DLD1 (cell line): ENCODE results near the gene GPR15.
"Not testable (repeated sequence)": the region's sequence is repeated elsewhere in the genome, so short reads cannot be mapped to it uniquely, and the experiment has no call there.

Experiments used
- in situ Hi-C: cut with HindIII; loops from 2 replicates; pipeline ENCODE4 v1.10.0; 2017; ENCODE audit warnings: low sequenced_read_pairs

The GPR15 gene

DNA sequence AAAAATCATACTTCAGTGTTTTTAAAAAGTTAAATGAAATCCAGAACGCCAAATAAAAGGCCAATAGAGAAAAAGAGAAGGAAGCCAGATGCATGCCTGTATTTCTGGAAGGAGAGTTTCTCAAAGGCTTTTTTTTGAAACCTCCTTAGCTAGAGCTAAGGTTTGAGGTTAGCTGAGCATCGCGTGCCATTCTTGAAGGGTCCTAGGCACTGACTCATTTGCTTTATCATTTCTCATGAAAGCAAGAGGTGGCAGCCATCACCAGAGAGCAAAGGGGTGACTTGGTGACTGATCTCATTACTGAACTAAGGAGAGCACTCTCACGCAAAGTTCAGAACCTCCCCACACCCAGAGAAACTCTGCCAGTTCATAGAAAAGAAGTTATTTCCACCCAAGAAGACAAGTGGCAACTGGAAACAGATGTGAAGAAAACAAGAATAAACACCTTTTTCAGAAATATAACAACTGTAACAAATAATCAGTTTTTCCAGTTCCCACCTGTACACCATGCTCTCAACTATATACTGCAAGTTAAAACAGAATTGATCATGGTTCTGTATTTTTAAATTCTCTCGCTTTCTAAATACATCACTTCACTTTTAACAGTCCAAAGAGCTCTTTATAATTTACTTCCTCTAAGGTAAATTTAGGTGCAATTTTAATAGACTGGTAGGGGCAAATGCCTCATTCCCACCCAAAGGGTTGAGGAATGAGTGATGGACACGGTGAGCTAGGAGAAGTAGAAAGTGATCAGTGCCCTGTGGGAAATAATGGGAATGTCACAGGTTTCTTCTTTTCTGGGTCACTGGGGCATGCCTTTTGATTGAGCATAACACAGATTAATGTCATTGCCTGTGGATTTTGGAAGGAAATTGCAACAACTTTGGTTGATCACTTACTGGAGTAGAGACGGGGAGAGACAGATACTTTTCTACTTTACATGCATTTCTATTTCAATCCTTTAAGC lies 24.7 kb downstream of the GPR15 start:
- in situ Hi-C loops, result no loop called here

DNA sequence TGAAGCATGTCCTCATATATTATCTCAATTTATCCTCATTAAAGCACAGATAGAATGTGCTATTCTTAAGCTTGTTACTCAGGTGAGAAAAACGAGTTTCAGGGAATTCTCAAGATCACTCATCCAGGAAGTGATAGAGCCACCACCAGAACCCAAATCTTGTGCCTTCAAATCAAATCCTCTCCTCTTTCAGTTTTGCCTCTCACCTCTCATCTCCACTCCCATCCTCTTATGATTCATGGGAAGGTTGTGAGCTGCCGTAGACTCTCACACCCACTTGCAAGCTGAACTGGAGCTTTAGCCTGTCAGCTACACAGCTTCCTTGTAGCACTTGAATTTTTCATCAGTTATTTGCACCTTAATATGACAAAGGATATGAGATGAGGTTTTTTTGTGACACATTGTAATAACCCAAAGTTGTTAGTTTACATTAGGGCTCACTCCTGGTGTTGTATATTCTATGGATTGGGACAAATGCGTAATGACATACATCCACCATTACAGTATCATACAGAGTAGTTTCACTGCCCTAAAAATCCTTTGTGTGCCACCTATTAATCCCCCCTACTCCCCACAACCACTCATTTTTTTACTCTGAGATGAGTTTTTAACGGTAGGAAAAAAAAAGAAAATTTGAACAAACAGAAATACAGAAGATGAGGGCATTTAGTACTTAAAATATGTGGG lies 25.7 kb downstream of the GPR15 start:
- in situ Hi-C loops, result no loop called here

DNA sequence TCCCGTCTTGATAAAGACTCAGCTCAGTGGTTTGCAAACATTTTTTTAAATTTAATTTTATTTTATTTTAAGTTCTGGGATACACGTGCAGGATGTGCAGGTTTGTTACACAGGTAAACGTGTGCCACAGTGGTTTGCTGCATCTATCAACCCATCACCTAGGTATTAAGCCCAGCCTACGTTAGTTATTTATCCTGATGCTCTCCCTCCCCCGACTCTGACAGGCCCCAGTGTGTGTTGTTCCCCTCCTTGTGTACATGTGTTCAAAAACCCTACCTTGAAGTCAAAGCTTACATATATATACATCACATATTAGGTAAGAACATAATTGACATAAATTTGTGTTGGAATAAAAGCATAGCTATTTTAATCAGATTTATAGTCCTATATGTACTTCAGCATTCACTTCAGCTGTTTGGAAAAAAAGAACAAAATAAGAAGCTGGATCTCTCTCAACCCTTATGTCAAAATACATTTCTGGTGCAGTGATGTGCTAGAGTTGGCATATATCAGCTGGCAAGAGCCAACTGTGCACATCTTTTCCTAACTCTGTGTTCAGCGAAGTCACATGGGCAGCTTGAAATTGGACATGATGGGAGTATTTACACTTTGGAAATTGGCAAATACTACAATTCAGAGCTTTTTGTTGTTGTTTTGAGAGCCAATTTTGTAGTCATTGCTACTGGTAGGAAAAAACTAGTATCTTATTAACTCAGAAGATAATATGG lies 26.5 kb downstream of the GPR15 start:
- in situ Hi-C loops, result no loop called here

DNA sequence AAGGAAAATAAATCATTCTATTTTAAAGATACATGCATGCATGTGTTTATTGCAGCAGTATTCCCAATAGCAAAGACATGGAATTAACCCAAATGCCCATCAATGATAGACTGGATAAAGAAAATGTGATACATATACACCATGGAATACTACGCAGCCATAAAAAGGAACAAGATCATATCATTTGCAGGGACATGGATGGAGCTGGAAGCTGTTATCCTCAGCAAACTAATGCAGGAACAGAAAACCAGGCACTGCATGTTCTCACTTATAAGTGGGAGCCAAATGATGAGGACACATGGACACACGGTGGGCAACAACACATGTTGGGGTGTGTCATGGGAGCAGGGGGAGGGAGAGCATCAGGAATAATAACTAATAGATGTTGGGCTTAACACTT lies 28.0 kb downstream of the GPR15 start:
- in situ Hi-C loops, result not testable (repeated sequence)

DNA sequence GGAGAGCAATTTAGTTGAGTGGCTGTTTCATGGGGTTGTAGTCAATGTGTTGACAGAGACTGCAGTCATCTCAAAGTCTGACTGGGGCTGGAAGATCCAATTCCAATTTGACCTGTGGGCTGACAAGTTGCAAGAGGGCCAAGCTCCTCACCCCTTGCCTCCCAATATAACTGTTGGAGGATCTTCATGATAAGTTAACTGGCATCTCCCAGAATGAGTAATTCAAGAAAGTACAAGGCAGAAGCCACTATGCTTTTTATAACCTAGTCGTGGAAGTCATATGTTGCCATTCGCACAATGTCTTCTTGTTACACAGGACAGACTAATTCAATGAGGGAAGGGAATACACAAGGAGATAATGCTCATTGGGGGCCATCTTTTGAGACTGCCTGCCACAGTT lies 29.1 kb downstream of the GPR15 start:
- in situ Hi-C loops, result no loop called here

DNA sequence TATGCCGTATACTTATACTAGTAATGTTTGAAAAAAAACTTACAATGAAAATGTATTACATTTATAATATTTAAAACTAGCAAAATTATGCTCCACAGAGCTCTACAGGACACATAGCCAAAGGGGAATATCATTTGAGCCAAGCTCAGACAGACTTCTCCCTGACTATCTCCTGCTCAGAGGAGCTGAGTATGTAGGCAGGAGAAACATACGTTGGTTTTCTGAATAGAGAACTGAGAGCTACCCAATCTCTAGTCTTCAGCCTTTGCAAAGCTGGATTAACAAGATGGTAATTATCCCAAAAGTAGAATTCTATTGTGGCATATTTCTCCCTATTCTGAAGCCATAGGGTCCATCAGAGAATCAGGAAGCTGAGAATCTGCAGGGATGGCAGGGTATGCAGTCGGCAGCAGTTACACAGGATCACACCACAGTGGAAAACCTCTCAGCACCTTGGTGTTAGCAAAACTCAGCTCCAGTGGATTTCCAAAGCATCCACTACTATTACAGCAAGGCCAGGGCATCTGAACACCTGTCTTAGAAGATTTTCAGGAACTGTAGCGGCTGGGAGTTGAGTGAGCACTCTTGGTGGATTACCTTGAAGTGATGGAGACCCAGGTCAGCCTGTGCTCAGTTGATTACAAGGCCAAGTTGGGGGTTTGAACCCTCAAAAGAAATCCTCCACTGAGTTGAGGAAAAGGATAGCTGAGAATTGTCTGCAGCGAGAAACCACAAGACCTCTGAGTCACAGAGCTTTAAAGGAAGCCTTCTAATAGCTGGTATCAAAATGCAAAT lies 30.1 kb downstream of the GPR15 start:
- in situ Hi-C loops, result no loop called here

DNA sequence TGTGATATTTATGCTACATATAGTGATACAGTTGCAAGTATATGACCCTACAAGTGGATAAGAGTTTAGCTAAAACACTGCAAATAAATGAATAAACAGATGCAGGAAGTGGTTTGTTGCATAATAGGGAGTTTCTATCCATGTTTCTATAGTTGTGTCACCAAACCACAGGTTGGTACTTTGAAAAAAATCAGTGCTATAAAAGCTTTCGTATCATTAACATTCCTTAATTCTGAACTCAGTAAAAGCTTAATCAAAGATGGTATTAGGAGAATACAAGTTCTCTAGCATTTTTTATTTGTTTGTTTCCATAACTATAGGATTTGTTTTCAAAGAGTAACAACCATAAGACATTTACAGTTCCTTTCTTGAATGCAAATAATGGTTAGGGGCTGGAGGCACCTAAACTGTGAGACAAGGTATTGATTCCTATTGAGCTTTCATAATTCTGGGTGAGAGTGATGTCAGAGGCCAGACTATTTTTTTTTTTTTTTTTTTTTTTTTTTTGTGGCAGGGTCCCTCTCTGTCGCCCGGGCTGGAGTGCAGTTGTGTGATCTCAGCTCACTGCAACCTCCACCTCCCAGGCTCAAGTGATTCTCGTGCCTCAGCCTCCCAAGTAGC lies 32.0 kb downstream of the GPR15 start:
- in situ Hi-C loops, result no loop called here

DNA sequence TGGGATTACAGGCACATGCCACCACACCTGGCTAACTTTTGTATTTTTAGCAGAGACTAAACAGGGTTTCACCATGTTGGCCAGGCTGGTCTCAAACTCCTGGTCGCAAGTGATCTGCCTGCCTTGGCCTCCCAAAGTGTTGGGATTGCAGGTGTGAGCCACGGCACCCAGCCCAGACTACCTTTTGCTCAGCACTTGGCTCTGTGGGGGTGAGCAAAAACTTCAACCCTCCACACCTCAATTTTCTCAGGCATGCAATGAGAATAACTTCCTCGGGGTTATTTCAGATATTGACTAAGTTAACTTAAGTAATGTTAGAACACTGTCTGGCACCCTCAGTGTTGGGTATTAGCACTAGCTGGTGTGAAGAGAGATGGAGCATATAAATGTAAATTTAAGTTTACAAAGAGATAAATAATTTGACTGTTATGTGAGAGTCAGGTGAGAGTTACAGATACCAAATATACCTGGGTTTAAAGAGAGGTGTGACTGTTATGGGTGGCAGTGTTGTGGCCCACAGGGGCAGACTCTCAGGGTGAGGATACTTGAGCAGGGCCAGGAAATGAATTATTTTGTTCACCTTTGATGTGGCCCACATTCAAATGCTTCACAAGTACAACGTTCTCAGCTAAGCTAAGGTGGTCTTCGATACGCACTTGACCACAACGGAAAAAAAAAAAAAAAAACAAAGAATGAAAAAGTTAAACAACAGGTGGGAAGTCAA lies 32.7 kb downstream of the GPR15 start:
- in situ Hi-C loops, result no loop called here

DNA sequence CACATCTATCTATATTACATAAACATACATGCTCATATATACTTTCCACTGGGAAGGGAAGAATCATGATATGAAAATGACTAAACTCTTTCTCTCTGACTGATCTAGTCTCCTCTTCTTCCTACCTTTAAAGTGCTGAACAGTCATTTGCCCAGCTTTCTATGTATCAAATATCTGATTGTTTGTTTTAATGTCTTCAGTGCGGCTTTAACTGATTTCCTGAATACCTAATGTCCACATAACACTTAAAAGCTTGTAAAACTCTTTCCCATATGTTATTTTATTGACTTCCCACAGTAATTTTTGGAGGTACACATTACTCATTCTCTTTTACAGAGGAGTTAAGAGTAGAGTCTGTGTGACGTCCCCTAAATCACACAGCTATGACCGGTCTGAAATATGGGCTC lies 33.5 kb downstream of the GPR15 start:
- in situ Hi-C loops, result no loop called here

DNA sequence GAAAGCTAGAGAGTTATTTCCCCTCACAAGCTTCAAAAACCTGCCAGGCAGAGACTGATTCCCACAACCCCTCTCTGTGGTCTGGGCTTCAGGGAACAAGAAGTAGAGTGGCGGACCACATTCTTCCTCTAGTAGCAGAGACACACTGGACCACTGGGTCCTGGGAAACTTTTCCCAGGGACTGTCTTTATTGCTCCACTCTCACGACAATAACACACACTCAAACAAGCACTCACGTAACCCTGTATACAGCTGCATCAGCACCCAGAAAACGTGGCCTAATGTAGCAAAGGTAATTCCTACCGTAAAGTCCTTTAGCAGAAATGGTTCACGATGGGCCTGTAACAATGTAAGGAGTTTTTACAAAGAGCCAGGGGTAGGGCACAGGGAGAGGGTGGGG lies 34.1 kb downstream of the GPR15 start:
- in situ Hi-C loops, result no loop called here

DNA sequence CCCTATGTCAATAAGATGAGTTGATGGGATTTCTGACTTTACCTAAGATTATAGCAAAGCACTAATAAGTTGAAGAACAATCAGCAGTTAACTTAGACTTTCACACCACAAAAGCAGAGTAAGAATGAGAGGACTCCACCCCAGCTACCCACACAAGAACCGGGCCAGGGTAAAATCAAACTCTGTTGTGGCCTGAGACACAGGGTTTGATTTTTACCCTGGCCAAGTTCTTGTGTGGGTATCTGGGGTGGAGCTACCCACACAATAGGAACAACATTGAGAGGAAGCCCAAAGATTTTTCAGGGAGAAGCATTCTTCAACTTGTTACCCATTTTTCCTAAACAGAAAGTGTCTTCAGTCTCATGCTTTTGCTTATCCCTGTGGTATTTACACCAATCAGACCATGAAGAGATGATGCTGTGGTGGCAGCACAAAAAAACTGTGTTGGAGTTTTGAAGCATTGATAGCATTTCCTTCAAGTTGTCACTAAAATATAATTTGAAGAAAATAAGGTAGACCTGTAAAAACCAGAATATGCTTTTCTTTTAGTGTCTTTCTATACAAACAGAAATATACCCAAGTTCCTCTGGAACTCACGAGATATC lies 36.0 kb downstream of the GPR15 start:
- in situ Hi-C loops, result no loop called here

DNA sequence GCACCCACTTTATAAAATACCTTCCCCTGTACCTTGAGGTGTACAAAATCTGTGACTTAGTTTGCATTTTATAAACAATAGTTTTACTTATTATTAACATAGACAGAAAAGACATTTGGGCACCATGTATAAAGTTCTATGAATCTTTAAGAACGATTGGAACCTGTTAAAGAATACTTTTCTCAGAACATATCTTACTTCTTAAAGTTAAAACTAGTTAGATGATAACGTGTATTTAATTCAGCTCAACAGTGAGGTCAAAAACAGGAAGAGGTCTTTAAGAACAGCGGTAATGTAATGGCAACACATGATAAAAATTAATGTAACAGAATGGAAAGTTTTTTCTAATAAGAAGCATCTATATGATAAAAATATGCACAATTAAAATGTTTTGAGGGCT lies 36.6 kb downstream of the GPR15 start:
- in situ Hi-C loops, result no loop called here

DNA sequence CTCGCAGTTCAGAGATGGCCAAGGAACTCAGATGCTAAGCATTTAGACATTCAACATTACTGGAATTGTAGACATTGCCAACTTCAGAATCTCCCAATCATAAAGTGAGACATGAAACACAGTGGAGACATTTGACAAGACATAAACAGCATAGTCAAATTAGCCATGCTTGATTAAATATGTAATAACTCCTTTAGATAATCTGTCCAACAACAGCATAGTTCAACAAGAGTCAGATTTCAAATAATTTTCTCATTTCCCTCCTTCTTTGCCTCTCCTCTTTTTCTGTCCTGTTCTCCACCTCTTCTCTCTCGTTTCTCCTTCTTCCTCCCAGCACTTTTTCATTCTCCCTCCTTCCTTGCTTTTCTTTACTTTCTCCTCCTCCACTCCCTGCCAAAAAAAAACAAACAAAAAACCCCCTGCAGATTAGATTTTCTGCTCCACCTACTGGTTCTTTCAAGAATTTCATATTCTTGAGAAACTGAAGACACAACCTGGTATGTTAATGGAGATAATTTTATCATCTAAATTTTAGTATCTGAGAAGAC lies 41.5 kb downstream of the GPR15 start:
- in situ Hi-C loops, result no loop called here

DNA sequence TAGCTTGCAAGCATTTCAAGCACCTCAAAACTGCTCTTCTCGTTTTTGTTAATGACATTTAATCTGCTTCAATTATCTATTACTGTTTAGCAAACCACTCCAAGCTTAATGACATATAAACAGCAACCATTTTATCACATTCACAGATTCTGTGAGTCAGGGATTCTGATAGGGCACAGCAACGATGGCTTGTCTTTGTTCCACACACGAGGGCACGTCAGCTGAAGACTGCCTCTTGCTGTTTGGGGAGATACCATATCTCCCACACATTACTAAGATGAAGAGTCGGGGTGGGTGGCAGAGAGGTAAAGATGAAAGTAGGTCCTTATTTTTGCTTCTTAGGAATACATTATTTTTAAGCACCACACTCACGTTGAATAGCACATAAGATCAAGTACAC lies 42.4 kb downstream of the GPR15 start:
- in situ Hi-C loops, result no loop called here

DNA sequence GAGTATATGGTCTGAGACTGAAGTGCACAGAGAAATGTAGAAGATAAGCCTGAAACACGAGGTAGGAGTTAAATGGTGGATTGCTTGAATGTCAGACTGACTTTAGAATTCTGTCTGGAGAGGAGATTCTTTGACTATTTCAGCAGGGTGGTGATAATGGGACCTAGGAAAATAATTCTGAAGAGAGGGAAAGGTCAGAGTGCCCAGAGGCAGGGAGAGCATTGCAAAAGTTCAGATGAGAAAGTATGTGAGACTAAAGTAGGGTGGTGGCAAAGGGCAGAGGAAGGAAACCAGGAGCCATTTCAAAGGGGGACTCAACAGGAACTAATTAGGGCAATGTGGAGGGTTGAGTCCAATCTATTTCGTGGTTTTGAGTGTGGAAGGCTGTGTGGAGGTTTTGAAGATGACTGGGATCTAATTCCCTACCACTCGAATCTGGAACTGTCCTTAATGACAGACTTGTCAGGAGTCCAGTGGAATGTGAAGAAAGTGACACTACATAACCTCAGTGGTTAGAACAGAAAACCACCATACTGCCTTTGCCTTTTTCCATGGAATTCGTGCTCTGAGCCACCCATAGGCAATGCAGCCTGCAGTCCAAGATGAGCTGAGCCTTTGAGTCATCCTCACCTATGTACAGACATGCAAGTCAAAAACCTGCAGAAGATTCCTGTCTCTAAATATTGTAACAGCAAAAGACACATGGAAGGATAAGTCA lies 45.6 kb downstream of the GPR15 start:
- in situ Hi-C loops, result no loop called here

DNA sequence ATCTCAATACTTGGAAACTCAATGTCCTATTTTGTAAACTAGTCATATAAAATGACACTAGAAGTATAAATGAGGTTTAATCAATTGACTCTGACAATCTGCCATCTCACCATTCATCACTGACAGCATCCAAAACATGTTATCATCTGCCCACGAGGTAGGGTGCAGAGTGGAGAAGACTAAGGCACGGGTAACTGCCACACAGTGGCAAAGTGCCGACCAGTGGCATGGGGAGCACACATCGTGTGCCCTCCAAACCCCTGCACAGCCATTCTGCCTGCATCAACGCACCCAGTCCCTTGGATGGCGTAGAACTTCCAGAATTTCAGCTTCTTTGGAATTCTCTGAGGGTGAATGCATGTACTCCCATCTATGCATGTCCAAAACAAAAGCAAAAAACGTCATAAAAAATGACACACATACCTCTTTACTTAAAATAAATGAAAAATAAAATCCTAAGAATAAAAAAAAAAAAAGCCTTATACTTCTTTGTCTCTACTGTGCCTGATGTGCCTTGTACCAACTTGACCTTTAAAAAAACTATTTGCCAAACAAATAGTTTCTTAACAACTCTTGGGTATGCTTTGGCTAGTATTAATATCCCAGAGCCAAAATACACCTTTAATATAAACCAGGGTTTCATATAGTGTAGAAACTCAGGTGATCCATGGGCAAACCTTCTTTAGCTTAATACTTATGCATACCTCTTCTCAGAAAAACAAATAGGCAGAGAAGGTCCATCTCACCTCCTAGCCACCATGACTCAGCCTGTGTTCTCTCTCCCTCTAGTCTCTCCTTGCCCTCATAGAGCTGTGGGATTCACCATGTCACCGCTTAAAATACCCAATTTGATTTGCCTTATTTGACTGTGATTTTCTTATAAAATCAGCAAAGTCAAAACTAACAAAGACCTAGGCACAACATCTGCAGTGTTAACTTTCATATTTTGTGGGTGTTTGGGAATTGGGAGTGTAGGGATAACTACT lies 48.9 kb downstream of the GPR15 start:
- in situ Hi-C loops, result no loop called here

DNA sequence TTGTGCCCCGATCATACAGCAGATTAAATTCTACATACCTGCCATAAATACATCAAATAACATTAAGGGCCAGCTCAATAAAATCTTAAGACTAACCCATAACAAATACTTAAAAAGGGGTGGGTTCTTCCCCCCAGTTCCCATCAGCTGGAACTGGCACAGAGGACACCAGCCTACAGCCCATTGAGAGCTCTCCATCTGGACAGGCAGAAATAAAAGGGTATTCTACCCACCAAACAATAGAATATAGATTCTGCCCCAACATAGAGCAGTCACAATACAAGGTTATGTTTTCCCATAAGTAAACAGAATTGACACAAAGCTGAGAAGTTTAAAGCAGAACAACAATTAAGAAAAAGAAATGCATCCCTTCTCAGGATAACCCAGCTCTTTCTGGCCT lies 49.7 kb downstream of the GPR15 start:
- in situ Hi-C loops, result no loop called here
